ENCODE data around the gene HOXC5. TPM values are rescaled to one million over a fixed set of nuclear protein-coding genes. Genes with fewer than 3 reads are reported as not detected.

Gene HOXC5
- total RNA-seq: not detected
- long read RNA-seq, donor 1: 0 reads
- long read RNA-seq, donor 2: 0 reads

GRCh38 chr12:54032627-54033100, at the start of gene HOXC5:
HOXC5 (plus strand) TSS chr12:54033050; CDS start chr12:54033123, 73 bp downstream.
- Histone ChIP-seq H3K4me1 (ENCODE audit: low read depth) (peaks cover 8% of the 10 kb centered on the region), H3K4me3 (no peak within 1 kb of the TSS), H3K9me3 (no peaks in the 10 kb centered on the region), H3K36me3 (ENCODE audit: low read depth) (no peaks in the 10 kb centered on the region)
- intact Hi-C loops (cut with DNase I, micrococcal nuclease): no loop called here
- DNase-seq (peak; percentile 60 to 73 (median 64)), ATAC-seq (peak; percentile 71)
- TF ChIP-seq CTCF (IDR thresholded peaks at IDR 0.05): peak; percentile 74

- Histone ChIP-seq H3K4me3 (no peak overlapping the region), H3K4me1 (ENCODE audit: low read depth) (peaks cover 12% of the 10 kb centered on the region), H3K9me3 (no peaks in the 10 kb centered on the region), H3K36me3 (ENCODE audit: low read depth) (no peaks in the 10 kb centered on the region)
- DNase-seq (no peak), ATAC-seq (no peak)
- intact Hi-C loops (cut with DNase I, micrococcal nuclease): no loop called here
- TF ChIP-seq CTCF (IDR thresholded peaks at IDR 0.05): no peak
These were observed 49.3 kb upstream of the HOXC5 start for GRCh38 chr12:53983568-53983949.

- ATAC-seq: no peak
- Histone ChIP-seq H3K4me3 (no peak overlapping the region), H3K9me3 (no peaks in the 10 kb centered on the region), H3K4me1 (ENCODE audit: low read depth) (peaks cover 7% of the 10 kb centered on the region), H3K36me3 (ENCODE audit: low read depth) (no peaks in the 10 kb centered on the region)
- no peak for TF ChIP-seq CTCF (IDR thresholded peaks at IDR 0.05)
- intact Hi-C loops (cut with DNase I, micrococcal nuclease): no loop called here
- DNase-seq: peak in 1 of 3 donors; percentile 36
These were observed 48.8 kb upstream of the HOXC5 start for GRCh38 chr12:53983950-53984572.

GRCh38 chr12:53984901-53985691, 47.8 kb upstream of the HOXC5 start, which contains the start of gene HOXC10:
HOXC10 (plus strand) TSS chr12:53985146; CDS start chr12:53985260, 114 bp downstream.
- Histone ChIP-seq H3K4me3 (no peak within 1 kb of the TSS), H3K36me3 (ENCODE audit: low read depth) (no peaks in the 10 kb centered on the region), H3K9me3 (no peaks in the 10 kb centered on the region), H3K4me1 (ENCODE audit: low read depth) (peaks cover 12% of the 10 kb centered on the region)
- peak; percentile 82 for ATAC-seq
- TF ChIP-seq CTCF (IDR thresholded peaks at IDR 0.05): no peak
- peak; percentile 66 to 77 (median 75) for DNase-seq
- intact Hi-C loops (cut with DNase I, micrococcal nuclease): no loop called here

- Histone ChIP-seq H3K4me3 (no peak overlapping the region), H3K4me1 (ENCODE audit: low read depth) (peaks cover 13% of the 10 kb centered on the region), H3K9me3 (no peaks in the 10 kb centered on the region), H3K36me3 (ENCODE audit: low read depth) (no peaks in the 10 kb centered on the region)
- ATAC-seq: no peak
- no peak for DNase-seq
- TF ChIP-seq CTCF (IDR thresholded peaks at IDR 0.05): no peak
- intact Hi-C loops (cut with DNase I, micrococcal nuclease): no loop called here
These were observed 47.2 kb upstream of the HOXC5 start for GRCh38 chr12:53985692-53985993.

Data from mucosa of descending colon (tissue), 3 donors.